RKO (cell line): ENCODE results near the gene UNKL.
A peak's percentile ranks its signal among the peaks of the same experiment; 100 is the strongest.

Experiments used
- DNase-seq: peaks from one replicate; pipeline ENCODE4 v3.0.0-alpha.2; 2016; ENCODE audit warnings: low spot score

UNKL gene

GRCh38 chr16:1375741-1376410 lies 38.6 kb downstream of the UNKL start:
- DNase-seq = no peak

DNA sequence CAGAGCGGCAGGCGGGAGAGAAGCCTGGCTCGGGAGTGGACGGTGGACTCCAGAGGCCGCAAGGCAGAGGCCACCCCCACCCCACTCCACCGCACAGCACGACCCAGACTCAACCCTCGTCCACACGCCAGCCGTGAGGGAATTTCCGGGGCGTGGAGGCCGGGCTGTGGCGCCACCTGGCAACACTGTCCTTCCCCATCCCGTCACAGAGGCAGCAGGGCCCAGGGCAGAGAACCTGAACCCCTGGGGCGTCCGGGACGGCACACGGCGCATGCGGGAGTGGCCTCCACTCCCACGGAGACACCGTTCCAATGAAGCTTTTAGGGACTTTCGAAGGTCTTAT lies 39.2 kb downstream of the UNKL start:
- no peak for DNase-seq

DNA sequence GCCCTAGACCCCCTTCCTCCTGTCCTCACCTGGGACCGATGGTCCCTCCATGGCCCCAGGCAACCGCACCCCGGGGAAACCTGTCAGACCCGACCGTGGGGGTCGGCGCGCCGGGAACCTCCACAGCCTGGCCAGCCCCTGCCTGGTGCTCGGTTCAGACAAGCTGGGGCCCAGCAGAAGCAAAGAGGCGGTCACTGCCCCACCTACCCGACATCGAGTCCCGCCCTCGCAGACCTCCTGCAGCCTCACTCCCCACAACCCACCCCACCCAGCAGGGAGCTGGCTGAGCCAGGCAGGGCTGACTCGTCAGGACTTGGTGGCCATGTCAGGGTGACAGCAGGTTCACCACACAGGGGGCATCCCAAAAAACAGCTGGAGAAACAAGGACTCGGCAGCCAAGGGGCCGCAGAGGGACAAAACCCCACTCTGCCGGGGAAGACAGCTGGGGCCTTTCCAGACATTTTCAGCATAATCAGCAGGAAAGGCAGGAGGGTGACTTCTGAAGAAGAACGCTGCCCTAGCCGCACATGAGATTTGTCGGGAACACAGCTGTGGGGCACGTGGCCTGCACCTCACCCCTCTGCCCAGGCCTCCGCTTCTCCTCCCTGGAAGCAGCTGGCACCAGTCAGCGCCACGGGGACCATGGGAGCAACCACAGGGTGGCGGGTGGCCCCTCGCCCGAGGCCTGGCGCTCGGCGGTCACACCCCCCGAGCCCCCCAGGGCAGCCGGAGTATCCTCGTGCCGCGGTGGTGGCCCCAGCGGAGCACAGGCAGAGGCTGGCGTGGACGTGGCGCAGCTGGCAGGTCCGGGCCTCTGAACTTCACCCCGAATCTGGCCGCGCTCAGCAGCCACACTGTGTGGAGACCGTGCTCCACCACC lies 39.8 kb downstream of the UNKL start:
- DNase-seq = no peak

- no peak for DNase-seq
Observed at GRCh38 chr16:1372292-1372950, 42.1 kb downstream of the UNKL start.

GRCh38 chr16:1371054-1371978 lies 43.2 kb downstream of the UNKL start:
- DNase-seq = no peak

- DNase-seq = no peak
Observed at GRCh38 chr16:1367486-1368174, 46.9 kb downstream of the UNKL start.

DNA sequence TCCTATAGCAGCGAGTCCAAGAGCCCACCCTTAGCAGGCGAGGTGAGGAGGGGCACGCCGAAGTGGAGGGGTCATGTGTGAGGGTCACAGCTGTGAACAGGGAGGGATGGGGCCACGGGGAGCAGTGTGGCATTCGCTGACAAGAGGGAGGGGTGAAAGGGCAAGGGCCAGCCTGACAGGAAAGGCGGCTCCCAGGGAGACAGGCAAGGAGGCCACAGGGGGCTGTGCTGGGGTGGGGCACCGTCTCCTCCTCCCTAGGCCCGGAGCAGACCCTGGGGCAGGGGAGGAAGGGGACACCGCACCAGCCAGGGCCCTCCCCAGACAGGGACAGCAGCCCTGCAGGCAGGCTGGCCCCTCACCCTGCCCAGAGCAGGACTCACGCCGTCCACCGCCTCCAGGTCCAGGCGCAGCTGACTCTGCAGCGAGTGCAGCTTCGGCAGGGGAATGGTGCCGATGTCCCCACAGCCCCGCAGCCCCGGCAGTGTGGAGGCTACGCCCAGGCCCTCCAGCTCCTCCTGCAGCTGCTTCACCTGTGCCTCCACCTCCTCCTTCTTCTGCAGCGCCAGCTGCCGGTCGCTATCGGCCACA lies 47.7 kb downstream of the UNKL start:
- DNase-seq = no peak

- no peak for DNase-seq
Observed at GRCh38 chr16:1366060-1366711, 48.3 kb downstream of the UNKL start.

DNA sequence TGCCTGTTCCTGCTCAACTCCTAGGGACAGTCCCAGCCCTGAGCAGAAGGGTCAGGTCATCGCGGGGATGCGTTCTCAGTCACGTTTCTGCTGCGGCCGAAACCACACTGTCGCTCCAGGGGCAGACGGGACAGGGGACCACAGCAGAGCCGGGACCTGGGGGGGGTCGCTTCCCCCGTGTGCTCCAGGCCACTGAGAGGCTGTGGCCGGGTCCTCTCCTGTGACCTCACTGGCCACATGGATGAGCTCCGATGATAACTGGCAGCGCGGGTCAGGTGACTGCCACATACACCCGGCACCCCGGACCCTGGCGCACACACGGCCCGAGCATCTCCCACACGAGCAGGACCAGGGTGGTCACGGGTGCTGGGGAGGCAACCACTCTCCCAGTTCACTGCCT lies 50.0 kb downstream of the UNKL start:
- no peak for DNase-seq

DNA sequence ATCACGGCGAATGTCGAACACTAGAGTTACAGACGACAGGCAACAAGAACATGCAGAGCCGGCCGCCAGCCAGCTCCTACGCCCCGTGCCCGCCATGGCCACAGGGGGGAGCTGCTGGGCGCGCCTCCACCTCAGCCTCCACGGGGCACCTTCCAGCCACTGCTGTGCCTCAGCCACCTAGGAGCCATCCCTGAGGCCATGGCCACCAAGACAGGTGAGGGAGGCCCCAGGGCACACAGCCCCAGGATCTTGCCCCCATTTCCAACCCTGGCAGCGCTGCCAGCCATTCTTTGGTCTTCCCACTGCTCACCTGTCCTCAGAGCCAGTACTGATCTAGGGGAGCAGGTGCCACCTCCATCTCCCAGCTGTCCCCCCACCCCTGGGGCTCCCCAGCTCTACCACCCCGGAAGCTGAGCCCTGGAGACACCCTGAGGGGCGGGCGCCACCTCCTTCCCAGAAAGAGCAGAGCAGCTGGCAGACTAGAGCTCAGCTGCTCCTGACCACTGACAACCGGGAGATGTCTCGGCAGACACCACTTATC lies 50.9 kb downstream of the UNKL start:
- DNase-seq = no peak

- no peak for DNase-seq
Observed at GRCh38 chr16:1362807-1363206, 51.7 kb downstream of the UNKL start.

DNA sequence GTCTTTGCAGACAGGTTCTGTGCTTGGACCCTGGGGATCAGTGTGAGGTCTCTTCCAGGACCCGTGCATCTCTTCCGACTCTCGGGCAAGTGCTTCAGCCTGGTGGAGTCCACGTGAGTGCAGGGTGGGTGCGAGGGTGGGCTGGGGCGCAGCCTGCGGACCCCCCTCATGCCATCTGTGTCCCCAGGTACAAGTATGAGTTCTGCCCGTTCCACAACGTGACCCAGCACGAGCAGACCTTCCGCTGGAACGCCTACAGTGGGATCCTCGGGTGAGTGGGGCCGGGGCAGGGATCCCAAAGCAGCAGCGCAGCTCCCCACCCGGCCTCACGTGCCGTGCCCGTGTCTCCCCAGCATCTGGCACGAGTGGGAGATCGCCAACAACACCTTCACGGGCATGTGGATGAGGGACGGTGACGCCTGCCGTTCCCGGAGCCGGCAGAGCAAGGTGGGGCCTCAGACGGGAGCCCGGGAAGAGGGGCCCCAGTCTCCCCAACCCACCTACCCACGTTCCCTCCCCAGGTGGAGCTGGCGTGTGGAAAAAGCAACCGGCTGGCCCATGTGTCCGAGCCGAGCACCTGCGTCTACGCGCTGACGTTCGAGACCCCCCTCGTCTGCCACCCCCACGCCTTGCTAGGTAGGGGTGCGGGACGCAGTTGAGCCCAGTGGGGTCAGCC lies 52.7 kb downstream of the UNKL start:
- no peak for DNase-seq

DNA sequence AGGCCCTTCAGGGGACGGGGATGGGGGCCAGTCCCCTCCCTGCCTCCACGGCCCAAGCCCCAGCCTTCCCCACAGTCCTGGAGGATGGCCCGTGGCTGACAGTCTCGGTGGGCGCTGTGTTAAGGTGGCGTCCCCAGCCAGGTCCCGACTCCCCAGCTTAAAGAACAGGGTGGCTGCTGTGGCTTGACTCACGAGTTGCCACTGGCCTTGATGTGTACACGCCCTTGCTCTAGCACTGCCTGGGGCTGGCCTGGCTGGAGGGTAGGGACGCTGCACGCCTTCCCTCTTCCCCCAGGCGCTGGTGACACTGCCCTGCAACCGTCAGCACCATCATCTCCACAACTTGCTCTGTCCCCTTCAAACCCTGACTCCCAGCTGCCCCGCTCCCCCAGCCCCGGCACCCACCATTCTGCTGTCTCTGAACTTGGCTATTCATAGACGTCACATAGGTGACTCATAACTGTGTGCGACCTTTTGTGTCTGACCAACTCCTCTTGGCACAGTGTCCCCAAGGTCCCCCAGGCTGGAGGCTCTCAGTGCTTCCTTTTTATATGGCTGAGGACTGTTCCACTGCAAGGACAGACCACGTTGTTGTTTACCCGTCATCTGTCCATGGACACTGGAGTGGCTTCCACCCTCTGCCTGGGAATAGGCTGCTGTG lies 56.5 kb downstream of the UNKL start:
- no peak for DNase-seq

GRCh38 chr16:1356061-1356900 lies 58.2 kb downstream of the UNKL start:
- DNase-seq = no peak

DNA sequence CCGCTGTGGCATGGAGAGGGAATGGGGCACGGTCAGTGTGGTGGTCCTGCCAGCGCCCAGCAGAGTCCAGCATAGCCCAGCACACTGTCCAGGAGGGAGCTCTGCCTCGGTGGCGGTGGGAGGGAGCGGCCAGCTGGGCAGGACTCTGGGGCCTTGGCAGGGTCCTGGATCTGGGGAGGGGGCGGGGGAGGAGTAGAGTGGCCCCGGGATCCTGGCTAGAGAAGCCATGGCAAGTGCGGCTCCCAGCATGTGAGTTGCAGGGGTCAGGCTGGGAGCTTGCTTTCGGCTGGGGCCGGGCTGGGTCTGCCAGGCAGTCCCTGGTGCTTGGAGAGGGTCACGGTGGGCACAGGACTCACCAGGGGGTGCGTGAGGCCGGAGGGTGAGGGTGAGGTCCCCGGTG lies 58.9 kb downstream of the UNKL start:
- DNase-seq = no peak

GRCh38 chr16:1354815-1355540 lies 59.5 kb downstream of the UNKL start:
- no peak for DNase-seq

DNA sequence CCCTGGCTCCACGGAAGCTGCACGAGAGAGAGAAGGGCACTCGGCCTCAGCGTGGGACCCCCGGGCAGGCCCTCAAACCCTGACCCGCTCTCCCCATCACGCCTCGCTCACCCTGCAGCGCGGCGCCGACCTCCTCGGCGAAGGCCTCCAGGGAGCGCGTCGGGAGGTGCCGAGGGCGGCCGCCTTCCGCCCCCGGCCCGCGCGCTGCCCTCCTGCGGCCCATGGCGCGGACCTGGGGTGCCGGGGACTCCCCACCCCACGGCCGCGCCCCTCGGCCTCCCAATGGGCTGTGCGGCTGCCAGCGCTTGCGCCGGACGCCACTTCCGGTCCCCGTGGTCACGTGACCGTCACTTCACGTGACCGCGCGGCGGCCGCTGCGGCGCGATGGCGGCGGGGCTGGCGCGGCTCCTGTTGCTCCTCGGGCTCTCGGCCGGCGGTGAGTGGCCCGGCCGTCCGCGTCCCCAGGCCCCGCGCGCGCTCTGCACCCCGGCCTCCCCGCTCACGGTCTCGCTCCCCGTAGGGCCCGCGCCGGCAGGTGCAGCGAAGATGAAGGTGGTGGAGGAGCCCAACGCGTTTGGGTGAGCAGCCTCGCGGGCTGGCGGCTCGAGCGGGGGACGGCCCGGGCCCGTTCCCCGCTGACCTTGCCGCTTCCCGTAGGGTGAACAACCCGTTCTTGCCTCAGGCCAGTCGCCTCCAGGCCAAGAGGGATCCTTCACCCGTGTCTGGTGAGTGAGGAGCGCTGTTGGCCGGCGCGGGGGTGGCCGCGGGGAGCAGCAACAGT lies 62.7 kb downstream of the UNKL start, which contains the start of the genes GNPTG and TSR3:
Gene GNPTG (plus strand): TSS at position 350 of the 781 bp plus-strand sequence. CDS start 35 bp downstream, at position 385.
Gene TSR3 (minus strand): TSS at position 297 of the 781 bp plus-strand sequence. CDS start 74 bp downstream, at position 223.
- DNase-seq = peak; percentile 87
